Stimulated activated CD8-positive, alpha-beta memory T cell treated with anti-CD3 and anti-CD28 coated beads, Interleukin-7, amount 100 ng/mL, for 24 hours (primary cell): ENCODE measurements around the gene ADGRD2.

ENCODE experiments used
- DNase-seq: peaks from one replicate; pipeline ENCODE4 v3.0.0-alpha.2; 2020; ENCODE audit warnings: low read depth

ADGRD2 gene

DNA sequence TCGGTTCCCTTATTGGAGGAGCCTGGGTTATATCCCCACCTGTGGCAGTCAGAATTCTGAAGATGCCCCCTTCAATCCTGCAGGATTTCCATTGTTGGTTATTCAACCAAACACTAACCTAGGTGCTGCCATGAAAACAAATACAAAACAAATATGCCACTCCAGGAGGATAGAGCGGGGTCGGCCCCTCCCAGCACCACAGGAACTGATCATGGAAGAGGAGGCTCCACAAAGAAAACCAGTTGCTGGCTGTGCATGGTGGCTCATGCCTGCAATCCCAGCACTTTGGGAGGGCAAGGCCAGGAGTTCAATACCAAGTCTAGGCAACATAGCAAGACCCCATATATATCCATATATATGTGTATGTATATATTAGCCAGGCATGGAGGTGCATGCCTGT is 13.2 kb upstream of the ADGRD2 start:
- no peak for DNase-seq

- DNase-seq: no peak
Observed at GRCh38 chr9:124438091-124438490, 12.2 kb upstream of the ADGRD2 start.

DNA sequence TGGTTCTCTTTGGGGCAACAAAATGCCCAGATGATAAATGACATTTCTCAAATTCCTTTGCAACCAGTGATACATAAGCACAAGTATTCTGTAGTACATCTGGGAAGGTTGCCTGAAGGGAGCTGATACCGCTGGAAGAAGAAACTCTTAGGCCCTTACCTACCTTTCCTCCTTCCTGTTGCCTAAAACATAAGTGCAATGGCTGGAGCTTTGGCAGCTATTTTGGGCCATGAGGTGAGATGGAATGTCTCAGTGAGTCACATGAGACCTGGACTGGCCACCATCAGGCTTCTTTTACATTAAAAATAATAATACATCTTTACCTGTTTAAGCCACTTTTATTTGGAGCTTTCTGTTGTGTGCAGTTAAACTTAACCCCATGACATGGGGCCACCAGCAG is 11.2 kb upstream of the ADGRD2 start:
- DNase-seq: no peak

- no peak for DNase-seq
Observed at GRCh38 chr9:124439686-124440243, 10.5 kb upstream of the ADGRD2 start.

- DNase-seq: no peak
Observed at GRCh38 chr9:124440786-124441185, 9.5 kb upstream of the ADGRD2 start.

DNA sequence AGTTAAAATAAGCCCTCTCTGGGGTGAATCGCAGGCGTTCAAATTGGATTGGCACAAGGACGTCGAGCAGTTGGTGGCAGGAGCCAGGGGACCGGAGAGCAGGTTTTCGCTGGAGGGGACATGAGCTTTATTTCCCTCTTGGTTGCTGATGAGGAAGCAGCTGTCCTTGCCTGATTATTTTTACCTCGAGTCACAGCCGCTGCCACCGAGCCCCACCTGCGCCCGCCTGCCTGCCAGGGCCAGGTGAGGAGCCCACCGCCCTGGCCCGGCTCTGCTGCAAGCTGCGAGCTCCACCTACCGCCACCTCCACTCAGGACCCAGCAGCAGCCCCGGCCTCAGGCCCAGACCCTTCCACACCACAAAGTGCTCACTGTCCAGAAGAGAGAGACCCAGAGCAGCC is 9.0 kb upstream of the ADGRD2 start:
- no peak for DNase-seq

DNA sequence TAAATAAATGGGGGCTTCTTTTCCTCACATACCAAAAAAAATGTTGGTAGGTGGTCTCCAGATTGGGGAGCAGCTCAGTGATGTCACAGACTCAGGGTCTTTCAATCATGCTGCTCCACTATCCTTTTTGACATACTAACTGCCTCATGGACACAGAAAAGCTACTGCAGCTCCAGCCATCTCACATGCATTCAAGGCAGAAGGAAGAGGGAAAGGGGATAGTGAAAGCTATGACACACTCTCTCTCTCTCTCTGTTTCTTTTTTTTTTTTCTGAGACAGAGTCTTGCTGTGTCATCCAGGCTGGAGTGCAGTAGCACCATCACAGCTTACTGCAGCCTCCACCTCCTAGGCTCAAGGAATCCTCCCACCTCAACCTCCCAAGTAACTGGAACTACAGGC is 7.9 kb upstream of the ADGRD2 start:
- no peak for DNase-seq

- DNase-seq: no peak
Observed at GRCh38 chr9:124442826-124443225, 7.4 kb upstream of the ADGRD2 start.

DNA sequence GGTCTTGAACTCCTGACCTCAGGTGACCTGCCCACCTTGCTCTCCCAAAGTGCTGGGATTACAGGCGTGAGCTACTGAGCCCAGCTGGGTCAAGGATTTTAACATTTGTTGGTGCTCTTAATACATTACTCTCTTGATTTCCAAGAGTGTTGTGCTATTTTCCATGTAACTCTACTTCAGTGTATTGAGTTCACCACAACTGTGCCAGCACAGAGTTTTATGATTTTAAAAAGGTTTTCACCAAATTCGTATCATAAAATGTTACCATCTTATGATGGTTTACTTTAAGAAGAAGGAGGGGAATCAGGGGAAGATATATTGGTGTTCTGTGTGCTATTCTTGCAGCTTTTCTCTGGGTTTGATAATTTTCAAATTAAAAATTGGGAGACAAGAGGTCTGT is 6.6 kb upstream of the ADGRD2 start:
- no peak for DNase-seq

- DNase-seq: no peak
Observed at GRCh38 chr9:124444166-124444565, 6.1 kb upstream of the ADGRD2 start.

GRCh38 chr9:124447297-124447661 is 3.0 kb upstream of the ADGRD2 start:
- no peak for DNase-seq

- no peak for DNase-seq
Observed at GRCh38 chr9:124448019-124448418, 2.2 kb upstream of the ADGRD2 start.

- no peak for DNase-seq
Observed at GRCh38 chr9:124449381-124450151, 685 bp upstream of the ADGRD2 start.

DNA sequence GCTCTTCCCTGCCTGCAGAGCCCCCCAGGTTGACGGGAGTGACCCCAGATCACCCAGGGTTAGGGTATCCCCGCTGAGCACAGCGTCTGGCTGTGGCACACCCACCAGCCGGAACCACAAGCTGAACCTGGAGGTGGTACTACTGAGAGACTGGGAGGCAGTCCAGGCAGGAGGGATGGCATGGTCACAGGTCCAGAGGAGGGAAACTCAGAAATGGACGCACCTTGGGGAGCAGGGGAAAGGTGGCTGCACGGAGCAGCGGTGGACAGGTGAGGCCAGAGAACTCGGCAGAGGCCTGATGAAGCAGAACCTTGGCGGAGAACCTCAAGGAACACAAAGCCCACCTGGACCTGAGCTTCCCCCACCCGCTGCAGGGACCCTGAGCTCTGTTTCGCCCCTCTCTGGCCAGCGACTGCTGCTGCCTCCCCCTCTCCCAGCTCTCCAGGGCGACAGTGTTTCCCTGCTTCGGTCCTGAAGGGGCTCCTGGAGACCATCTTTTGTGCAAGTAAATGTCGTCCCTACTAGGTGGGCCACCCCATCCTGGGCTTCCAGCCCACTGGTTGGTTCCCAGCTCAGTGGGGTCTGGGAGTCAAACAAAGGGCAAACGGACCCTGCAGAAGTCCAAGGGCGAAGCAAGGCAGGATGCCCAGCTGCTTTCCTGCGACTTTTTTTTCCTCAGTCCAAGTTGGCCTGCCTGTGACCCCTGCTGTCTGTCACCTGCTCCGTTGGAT is 845 bp downstream of the ADGRD2 start:
- no peak for DNase-seq

GRCh38 chr9:124452326-124452725 is 2.1 kb downstream of the ADGRD2 start:
- no peak for DNase-seq

DNA sequence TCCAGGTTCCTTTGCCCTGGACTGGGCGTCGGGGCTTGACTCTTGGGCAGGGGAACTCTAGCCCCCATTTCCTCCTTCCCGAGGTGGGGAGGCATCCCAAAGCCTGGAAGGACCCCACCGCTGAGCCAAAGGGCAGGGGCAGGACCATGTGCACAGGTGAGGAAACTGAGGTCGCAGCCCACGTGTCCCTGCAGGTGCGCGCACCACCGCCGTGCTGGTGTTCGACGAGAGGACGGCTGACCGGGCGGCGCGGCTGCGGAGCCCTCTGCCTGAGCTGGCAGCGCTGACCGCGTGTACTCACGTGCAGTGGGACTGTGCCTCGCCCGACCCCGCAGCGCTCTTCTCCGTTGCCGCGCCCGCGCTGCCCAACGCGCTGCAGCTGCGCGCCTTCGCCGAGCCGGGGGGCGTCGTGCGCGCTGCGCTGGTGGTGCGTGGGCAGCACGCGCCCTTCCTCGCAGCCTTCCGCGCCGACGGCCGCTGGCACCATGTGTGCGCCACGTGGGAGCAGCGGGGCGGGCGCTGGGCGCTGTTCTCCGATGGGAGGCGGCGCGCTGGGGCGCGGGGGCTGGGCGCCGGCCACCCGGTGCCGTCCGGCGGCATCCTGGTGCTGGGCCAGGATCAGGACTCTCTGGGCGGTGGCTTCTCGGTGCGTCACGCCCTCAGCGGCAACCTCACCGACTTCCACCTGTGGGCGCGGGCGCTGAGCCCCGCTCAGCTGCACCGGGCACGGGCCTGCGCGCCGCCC is 2.8 kb downstream of the ADGRD2 start:
- no peak for DNase-seq

GRCh38 chr9:124453586-124454191 is 3.4 kb downstream of the ADGRD2 start:
- DNase-seq: no peak

DNA sequence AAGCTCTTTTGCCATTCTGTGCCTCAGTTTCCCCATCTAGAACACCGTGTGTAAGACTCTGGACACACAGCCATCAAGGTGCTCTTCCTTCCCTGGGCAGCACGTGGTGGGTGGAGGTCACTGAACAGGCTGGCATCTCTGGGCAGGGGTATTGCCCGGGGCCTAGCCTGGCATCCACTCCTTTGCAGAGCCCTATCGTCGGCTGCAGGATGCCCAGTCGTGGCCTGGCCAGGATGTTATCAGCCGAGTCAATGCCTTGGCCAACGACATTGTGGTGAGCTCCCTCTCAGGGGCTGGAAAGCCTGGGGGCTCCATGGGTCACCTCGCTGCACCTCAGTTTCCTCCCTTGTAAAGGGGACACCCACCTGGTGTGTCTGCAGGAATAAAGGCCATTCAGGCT is 4.0 kb downstream of the ADGRD2 start:
- no peak for DNase-seq

- DNase-seq: no peak
Observed at GRCh38 chr9:124454791-124455443, 4.7 kb downstream of the ADGRD2 start.

- no peak for DNase-seq
Observed at GRCh38 chr9:124455820-124456219, 5.6 kb downstream of the ADGRD2 start.

DNA sequence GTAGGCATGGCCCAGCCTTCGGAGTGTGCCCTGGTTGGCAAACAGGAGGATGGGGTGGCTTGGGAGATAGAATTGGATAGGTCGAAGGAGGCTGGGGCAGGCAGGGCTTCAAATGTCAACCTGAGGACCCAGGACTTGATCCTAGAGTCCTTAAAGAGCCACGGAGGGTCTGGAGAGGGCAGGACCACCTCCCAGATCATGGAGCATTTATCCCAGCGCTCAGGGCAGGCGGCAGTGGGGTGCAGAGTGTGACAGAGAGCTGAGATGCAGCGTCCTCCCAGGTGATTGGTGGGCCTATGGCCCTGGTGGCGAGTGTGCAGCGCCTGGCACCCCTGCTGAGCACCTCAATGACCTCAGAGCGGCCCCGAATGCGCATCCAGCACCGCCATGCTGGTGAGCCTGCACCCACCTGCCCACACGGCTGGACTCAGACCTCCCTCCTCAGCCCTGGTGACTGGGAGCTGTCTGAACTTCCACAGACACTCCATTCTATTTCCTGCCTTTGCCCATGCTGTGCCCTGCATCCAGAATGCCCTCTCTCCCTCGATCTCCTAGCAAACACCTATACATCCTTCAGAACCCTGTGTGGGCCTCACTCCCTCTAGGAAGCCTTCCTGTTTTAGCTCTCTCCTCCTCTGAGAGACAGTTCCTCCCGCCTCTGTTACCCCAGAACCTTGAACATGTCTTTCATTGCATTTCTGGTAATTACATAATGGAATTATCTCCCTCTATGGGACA is 6.3 kb downstream of the ADGRD2 start:
- no peak for DNase-seq
